EH (cell line): ENCODE results near the gene MYO18A.
A peak's percentile ranks its signal among the peaks of the same experiment; 100 is the strongest.
"Not testable (repeated sequence)": the region's sequence is repeated elsewhere in the genome, so short reads cannot be mapped to it uniquely, and the experiment has no call there.

Experiments used
- DNase-seq: peaks from one replicate; pipeline ENCODE4 v3.0.0-alpha.2; 2015; ENCODE audit warnings: low read depth

Gene MYO18A

GRCh38 chr17:29196769-29197515 is 16.7 kb upstream of the MYO18A start:
- no peak for DNase-seq

- peak; percentile 63 for DNase-seq
Observed at GRCh38 chr17:29195465-29196081, 15.4 kb upstream of the MYO18A start.

- no peak for DNase-seq
Observed at GRCh38 chr17:29194669-29195068, 14.5 kb upstream of the MYO18A start.

- no peak for DNase-seq
Observed at GRCh38 chr17:29193146-29193545, 12.9 kb upstream of the MYO18A start.

GRCh38 chr17:29190592-29191207 is 10.5 kb upstream of the MYO18A start:
- no peak for DNase-seq

GRCh38 chr17:29190039-29190438 is 9.8 kb upstream of the MYO18A start:
- no peak for DNase-seq

- no peak for DNase-seq
Observed at GRCh38 chr17:29189355-29189754, 9.2 kb upstream of the MYO18A start.

GRCh38 chr17:29181226-29181625 is 1.0 kb upstream of the MYO18A start:
- no peak for DNase-seq

- DNase-seq, result peak; percentile 16
Observed at GRCh38 chr17:29180788-29181160, 576 bp upstream of the MYO18A start.

- peak; percentile 16 for DNase-seq
Observed at GRCh38 chr17:29179232-29180033, 765 bp downstream of the MYO18A start.

GRCh38 chr17:29178750-29179231 is 1.4 kb downstream of the MYO18A start:
- DNase-seq, result no peak

- DNase-seq, result peak; percentile 7
Observed at GRCh38 chr17:29177871-29178749, 2.1 kb downstream of the MYO18A start.

- DNase-seq, result no peak
Observed at GRCh38 chr17:29177541-29177870, 2.7 kb downstream of the MYO18A start.

GRCh38 chr17:29176558-29177351 is 3.4 kb downstream of the MYO18A start:
- DNase-seq, result peak; percentile 49

- no peak for DNase-seq
Observed at GRCh38 chr17:29175349-29175748, 4.8 kb downstream of the MYO18A start.

GRCh38 chr17:29172589-29172988 is 7.6 kb downstream of the MYO18A start:
- no peak for DNase-seq

GRCh38 chr17:29170682-29171081 is 9.5 kb downstream of the MYO18A start:
- no peak for DNase-seq

GRCh38 chr17:29169806-29170591 is 10.2 kb downstream of the MYO18A start:
- DNase-seq, result no peak

- not testable (repeated sequence) for DNase-seq
Observed at GRCh38 chr17:29168759-29169126, 11.5 kb downstream of the MYO18A start.
